ENCODE measurements around the gene FOXO3.

FOXO3 gene

DNA sequence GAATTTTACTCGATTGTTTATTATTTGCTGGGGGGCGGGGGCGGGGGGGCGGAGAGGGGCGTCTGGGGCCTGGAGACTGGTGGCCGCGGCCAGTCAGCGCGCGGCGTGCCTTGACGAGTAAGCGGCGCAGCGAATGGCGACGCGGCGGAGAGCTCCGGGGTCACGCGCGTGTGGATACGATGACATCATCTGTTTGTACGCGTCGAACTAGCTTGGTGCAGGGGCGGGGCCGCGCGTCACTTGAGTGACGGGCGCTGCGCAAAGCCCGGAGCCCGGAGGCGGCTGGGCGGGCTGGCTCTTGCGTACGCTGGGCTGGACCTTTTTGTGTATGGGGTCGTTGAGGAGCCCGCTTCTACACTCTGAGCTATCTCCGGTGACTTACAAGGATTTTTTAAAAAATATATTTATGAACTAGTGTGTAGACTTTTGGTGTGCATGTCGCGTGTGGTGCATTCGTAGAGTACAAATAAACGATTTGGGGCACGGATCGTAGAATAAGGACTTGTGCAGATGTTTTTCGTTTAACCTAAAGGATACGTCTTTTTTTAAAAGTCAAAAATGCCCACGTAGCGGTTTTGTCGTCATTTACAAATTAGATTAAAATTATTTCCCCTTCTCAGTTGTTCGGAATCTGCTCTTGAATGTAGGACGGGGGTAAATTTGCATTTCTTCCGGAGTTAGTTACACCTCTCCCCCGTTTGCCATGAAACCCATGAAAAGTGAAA, 2.2 kb upstream of the FOXO3 start:
- peak; percentile 100 for DNase-seq (ENCODE audit: low read depth)
- H3K4me3 ChIP-seq (ENCODE audit: low read depth, low read length), result peak overlapping the region; percentile 82
- TF ChIP-seq, protein P1, sequence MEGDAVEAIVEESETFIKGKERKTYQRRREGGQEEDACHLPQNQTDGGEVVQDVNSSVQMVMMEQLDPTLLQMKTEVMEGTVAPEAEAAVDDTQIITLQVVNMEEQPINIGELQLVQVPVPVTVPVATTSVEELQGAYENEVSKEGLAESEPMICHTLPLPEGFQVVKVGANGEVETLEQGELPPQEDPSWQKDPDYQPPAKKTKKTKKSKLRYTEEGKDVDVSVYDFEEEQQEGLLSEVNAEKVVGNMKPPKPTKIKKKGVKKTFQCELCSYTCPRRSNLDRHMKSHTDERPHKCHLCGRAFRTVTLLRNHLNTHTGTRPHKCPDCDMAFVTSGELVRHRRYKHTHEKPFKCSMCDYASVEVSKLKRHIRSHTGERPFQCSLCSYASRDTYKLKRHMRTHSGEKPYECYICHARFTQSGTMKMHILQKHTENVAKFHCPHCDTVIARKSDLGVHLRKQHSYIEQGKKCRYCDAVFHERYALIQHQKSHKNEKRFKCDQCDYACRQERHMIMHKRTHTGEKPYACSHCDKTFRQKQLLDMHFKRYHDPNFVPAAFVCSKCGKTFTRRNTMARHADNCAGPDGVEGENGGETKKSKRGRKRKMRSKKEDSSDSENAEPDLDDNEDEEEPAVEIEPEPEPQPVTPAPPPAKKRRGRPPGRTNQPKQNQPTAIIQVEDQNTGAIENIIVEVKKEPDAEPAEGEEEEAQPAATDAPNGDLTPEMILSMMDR (IDR thresholded peaks at IDR 0.05; ENCODE audit: low read depth, low read length), result no peak
- TF ChIP-seq POLR2A (IDR thresholded peaks at IDR 0.05; ENCODE audit: extremely low read depth, insufficient read length) (no peak), MYC (IDR thresholded peaks at IDR 0.05; ENCODE audit: low read depth, low read length) (peak; percentile 77)
- TF ChIP-seq, protein P2, sequence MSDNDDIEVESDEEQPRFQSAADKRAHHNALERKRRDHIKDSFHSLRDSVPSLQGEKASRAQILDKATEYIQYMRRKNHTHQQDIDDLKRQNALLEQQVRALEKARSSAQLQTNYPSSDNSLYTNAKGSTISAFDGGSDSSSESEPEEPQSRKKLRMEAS (IDR thresholded peaks at IDR 0.05; ENCODE audit: low read depth, low read length), result peak; percentile 75

DNA sequence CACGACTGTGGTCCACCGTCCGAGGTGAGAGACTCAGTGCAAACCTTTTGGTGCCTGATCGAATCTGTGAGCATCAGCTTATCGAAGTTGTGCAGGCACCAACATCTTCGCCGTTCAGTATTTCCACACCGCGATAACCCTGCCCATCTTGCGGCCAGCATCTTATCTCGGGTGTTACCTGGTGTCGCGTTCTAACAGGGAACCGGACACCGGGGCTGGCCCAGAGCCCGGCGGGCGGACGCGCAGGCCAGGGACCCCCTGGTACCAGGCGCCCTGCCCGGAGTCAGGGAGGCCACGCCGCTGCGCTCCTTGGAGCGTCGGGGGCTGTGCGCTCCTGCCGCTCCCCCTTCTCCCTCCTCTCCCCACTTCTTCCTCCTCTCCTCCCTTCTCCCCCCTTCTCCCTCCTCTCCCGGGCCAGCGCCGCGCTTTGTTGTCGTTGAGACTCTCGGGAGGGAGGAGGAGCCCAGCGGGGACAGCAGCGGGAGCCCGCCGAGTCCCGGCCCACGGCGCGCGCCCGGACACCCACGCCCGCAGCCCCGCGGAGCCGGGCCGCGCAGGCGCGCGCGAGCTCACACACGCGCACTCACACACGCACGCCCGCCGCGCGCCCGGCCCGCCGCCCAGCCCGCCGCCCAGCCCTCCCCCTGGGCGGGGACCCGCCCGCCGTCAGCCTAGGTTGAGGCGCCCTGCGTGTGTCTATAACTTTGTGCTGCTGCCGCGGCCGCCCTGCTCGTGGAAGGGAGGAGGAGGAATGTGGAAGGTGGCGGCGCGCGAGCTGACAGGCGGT, 1.4 kb upstream of the FOXO3 start:
- peak; percentile 89 for DNase-seq (ENCODE audit: low read depth)
- H3K4me3 ChIP-seq (ENCODE audit: low read depth, low read length), result peak overlapping the region; percentile 82
- TF ChIP-seq, protein P1 (IDR thresholded peaks at IDR 0.05; ENCODE audit: low read depth, low read length), result no peak
- TF ChIP-seq MYC (IDR thresholded peaks at IDR 0.05; ENCODE audit: low read depth, low read length) (no peak), POLR2A (IDR thresholded peaks at IDR 0.05; ENCODE audit: extremely low read depth, insufficient read length) (peak; percentile 50)
- TF ChIP-seq, protein P2 (IDR thresholded peaks at IDR 0.05; ENCODE audit: low read depth, low read length), result peak; percentile 30; the same call in 1 of the 2 replicates

DNA sequence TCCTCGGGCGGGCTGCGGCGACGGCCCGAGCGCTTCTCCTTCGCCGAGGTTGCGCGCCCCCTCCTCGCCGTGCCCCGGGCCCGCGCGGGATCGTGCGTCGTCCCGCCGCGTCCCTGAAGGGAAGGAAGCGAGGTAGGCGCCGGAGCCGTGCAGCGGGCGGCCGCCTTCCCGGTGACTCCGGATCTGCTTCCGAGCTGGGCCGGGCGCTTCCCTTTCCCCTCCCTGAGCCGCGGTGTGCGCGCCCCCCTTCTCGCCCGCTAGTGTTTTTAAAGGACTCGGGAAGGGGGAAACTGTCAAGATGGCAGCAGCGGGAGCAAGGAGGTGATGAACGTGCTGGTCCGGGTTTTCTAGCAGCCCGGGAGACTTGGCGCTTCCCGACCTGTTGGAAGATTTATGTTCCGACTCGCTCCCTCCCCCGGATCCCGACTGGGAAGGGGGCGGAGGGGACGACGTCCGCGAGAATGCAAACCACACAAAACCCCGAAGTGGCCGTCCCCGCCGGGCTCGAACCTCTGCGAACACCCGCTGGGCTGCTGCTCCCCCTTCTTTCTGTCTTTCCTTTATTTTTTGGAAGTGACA, 744 bp upstream of the FOXO3 start:
- peak overlapping the region; percentile 76 for H3K4me3 ChIP-seq (ENCODE audit: low read depth, low read length)
- TF ChIP-seq, protein P2 (IDR thresholded peaks at IDR 0.05; ENCODE audit: low read depth, low read length), result 0 out of 2 replicates have a peak, but pooled peaks have one; percentile 16
- TF ChIP-seq MYC (IDR thresholded peaks at IDR 0.05; ENCODE audit: low read depth, low read length) (no peak), POLR2A (IDR thresholded peaks at IDR 0.05; ENCODE audit: extremely low read depth, insufficient read length) (no peak)
- TF ChIP-seq, protein P1 (IDR thresholded peaks at IDR 0.05; ENCODE audit: low read depth, low read length), result no peak
- peak; percentile 72 for DNase-seq (ENCODE audit: low read depth)

DNA sequence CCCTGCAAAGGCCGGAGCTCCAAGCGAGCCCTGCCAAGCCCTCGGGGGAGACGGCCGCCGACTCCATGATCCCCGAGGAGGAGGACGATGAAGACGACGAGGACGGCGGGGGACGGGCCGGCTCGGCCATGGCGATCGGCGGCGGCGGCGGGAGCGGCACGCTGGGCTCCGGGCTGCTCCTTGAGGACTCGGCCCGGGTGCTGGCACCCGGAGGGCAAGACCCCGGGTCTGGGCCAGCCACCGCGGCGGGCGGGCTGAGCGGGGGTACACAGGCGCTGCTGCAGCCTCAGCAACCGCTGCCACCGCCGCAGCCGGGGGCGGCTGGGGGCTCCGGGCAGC, 561 bp downstream of the FOXO3 start:
- peak; percentile 34 for DNase-seq (ENCODE audit: low read depth)

DNA sequence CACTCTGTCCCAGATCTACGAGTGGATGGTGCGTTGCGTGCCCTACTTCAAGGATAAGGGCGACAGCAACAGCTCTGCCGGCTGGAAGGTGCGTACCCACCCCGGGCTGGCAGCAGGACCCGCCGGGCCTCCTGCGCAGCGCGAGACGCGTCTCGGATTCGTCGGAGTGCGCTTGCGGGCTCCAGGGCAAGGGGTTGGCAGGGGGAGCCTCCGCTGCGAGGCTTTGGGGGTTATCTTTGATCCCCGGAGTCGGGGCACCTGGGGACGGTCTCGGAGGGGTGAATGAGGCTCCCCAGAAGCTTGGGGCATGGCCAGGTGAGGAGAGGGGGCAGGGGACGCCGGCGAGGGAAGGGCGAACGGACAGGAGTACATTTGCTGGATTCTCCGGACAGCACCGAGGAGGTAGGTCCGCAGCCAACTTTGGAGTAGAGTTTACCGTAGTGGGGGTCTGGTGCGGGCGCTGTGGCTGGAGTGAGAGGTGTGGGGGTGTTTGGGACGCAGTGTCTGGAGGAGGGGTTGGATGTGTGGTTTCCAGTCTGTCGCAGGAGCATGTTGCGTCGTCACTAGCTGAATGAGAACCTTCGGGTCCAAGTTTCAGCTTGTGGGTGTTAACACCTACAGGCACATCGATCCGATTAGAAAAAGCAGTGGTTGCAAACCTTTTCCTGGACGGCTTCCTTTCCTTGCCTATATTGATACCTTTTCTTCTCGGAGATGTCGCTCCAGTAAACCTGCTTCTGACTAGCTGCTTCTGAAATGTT, 1.2 kb downstream of the FOXO3 start:
- H3K4me3 ChIP-seq (ENCODE audit: low read depth, low read length), result peak overlapping the region; percentile 74
- TF ChIP-seq MYC (IDR thresholded peaks at IDR 0.05; ENCODE audit: low read depth, low read length) (no peak), POLR2A (IDR thresholded peaks at IDR 0.05; ENCODE audit: extremely low read depth, insufficient read length) (no peak)
- TF ChIP-seq, protein P2 (IDR thresholded peaks at IDR 0.05; ENCODE audit: low read depth, low read length), result no peak
- TF ChIP-seq, protein P1 (IDR thresholded peaks at IDR 0.05; ENCODE audit: low read depth, low read length), result no peak
- peak; percentile 75 for DNase-seq (ENCODE audit: low read depth)

More for the DNA sequence above, 561 bp downstream of the FOXO3 start:
- H3K4me3 ChIP-seq (ENCODE audit: low read depth, low read length), result peak overlapping the region; percentile 74

Data from NB4 (cell line).